ENCODE measurements around the gene PACC1.

PACC1 gene

DNA sequence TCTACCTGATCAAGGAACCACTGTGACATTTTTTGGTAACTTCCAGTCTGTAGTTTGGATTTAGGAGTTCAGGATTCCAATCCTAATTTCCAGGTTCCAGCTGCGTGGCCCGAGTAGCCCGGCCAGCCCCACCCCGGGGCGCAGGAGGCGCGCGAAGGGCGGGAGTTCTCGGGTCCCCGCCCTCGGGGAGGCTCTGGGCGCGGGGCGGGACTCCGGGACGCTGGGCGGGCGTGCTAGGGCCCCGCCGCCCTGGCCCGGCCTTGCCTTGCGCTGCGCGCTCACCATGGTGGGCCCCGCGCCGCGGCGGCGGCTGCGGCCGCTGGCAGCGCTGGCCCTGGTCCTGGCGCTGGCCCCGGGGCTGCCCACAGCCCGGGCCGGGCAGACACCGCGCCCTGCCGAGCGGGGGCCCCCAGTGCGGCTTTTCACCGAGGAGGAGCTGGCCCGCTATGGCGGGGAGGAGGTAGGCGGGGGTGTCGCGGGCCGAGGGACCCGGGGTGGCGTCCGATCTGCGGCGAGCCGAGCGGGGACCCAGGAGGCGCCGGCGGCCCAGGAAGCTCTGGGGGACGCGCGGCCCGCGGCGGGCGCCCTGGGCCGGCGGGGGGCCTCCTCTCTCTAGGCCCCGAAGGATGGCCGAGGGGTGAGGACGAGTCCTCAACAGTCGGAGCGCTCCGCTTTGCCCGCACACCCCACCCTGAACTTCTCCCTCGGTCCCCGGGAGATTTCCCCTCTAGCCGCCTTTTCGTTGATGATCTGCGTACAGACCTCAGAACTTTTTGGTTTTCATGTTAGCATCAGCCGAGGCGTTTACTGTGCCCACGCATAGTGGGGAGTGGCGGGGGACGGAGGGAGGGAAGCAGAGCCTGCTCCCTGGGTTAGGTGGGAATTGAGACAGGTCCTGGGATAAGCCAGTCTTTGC, 18.2 kb upstream of the PACC1 start, which contains the start of gene NENF (continued):
- TF ChIP-seq, protein P1, sequence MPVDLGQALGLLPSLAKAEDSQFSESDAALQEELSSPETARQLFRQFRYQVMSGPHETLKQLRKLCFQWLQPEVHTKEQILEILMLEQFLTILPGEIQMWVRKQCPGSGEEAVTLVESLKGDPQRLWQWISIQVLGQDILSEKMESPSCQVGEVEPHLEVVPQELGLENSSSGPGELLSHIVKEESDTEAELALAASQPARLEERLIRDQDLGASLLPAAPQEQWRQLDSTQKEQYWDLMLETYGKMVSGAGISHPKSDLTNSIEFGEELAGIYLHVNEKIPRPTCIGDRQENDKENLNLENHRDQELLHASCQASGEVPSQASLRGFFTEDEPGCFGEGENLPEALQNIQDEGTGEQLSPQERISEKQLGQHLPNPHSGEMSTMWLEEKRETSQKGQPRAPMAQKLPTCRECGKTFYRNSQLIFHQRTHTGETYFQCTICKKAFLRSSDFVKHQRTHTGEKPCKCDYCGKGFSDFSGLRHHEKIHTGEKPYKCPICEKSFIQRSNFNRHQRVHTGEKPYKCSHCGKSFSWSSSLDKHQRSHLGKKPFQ (tag by site-specific recombination; IDR thresholded peaks at IDR 0.05), result peak; percentile 35; the same call in 1 of the 2 replicates
- no peak for TF ChIP-seq ZNF292 (tag by site-specific recombination; IDR thresholded peaks at IDR 0.05; ENCODE audit: borderline replicate concordance, low read depth)
- TF ChIP-seq SP7 (tag by site-specific recombination; IDR thresholded peaks at IDR 0.05), result 0 out of 2 replicates have a peak, but pooled peaks have one; percentile 35
- TF ChIP-seq ZNF623 (tag by site-specific recombination; IDR thresholded peaks at IDR 0.05), result no peak
- TF ChIP-seq ZNF843 (tag by site-specific recombination; IDR thresholded peaks at IDR 0.05), result no peak
- TF ChIP-seq ZNF473 (tag by site-specific recombination; IDR thresholded peaks at IDR 0.05), result no peak
- TF ChIP-seq SP2 (tag by site-specific recombination; IDR thresholded peaks at IDR 0.05), result peak; percentile 76
- no peak for TF ChIP-seq ATF2 (tag by site-specific recombination; IDR thresholded peaks at IDR 0.05; ENCODE audit: low read depth)
- TF ChIP-seq REPIN1 (tag by site-specific recombination; IDR thresholded peaks at IDR 0.05; ENCODE audit: low read depth), result no peak
- no peak for TF ChIP-seq ZNF704 (tag by site-specific recombination; IDR thresholded peaks at IDR 0.05)
- 0 out of 2 replicates have a peak, but pooled peaks have one; percentile 41 for TF ChIP-seq HOXA7 (CRISPR knock-in tag; IDR thresholded peaks at IDR 0.05; ENCODE audit: borderline replicate concordance)
- TF ChIP-seq FEZF1 (tag by site-specific recombination; IDR thresholded peaks at IDR 0.05), result no peak
- TF ChIP-seq ZNF776 (tag by site-specific recombination; IDR thresholded peaks at IDR 0.05; ENCODE audit: borderline replicate concordance), result no peak
- TF ChIP-seq ZBTB17 (tag by site-specific recombination; IDR thresholded peaks at IDR 0.05), result peak; percentile 69
- TF ChIP-seq KLF9 (tag by site-specific recombination; IDR thresholded peaks at IDR 0.05; ENCODE audit: low read depth), result 0 out of 2 replicates have a peak, but pooled peaks have one; percentile 21
- TF ChIP-seq ZNF274 (IDR thresholded peaks at IDR 0.05; ENCODE audit: low read length), result no peak
- no peak for TF ChIP-seq ZNF274 (tag by site-specific recombination; IDR thresholded peaks at IDR 0.05; ENCODE audit: borderline replicate concordance)
- TF ChIP-seq KLF10 (tag by site-specific recombination; IDR thresholded peaks at IDR 0.05), result peak; percentile 73
- TF ChIP-seq ZNF37A (tag by site-specific recombination; IDR thresholded peaks at IDR 0.05), result no peak
- TF ChIP-seq ZNF626 (tag by site-specific recombination; IDR thresholded peaks at IDR 0.05), result peak; percentile 21; the same call in 1 of the 2 replicates
- peak; percentile 59; the same call in 1 of the 2 replicates for TF ChIP-seq ZBTB48 (tag by site-specific recombination; IDR thresholded peaks at IDR 0.05)
- no peak for TF ChIP-seq SCRT2 (tag by site-specific recombination; IDR thresholded peaks at IDR 0.05)
- TF ChIP-seq ZNF24 (tag by site-specific recombination; IDR thresholded peaks at IDR 0.05), result no peak
- TF ChIP-seq ZNF596 (tag by site-specific recombination; IDR thresholded peaks at IDR 0.05), result no peak
- TF ChIP-seq SP3 (tag by site-specific recombination; IDR thresholded peaks at IDR 0.05), result peak; percentile 72
- TF ChIP-seq ZNF600 (tag by site-specific recombination; IDR thresholded peaks at IDR 0.05), result peak; percentile 71; the same call in 1 of the 2 replicates
- TF ChIP-seq IKZF3 (tag by site-specific recombination; IDR thresholded peaks at IDR 0.05), result peak; percentile 93
- no peak for TF ChIP-seq KLF17 (tag by site-specific recombination; IDR thresholded peaks at IDR 0.05)
- peak; percentile 76 for TF ChIP-seq ZFHX2 (tag by site-specific recombination; conservative IDR thresholded peaks at IDR 0.05)
- TF ChIP-seq, protein P2, sequence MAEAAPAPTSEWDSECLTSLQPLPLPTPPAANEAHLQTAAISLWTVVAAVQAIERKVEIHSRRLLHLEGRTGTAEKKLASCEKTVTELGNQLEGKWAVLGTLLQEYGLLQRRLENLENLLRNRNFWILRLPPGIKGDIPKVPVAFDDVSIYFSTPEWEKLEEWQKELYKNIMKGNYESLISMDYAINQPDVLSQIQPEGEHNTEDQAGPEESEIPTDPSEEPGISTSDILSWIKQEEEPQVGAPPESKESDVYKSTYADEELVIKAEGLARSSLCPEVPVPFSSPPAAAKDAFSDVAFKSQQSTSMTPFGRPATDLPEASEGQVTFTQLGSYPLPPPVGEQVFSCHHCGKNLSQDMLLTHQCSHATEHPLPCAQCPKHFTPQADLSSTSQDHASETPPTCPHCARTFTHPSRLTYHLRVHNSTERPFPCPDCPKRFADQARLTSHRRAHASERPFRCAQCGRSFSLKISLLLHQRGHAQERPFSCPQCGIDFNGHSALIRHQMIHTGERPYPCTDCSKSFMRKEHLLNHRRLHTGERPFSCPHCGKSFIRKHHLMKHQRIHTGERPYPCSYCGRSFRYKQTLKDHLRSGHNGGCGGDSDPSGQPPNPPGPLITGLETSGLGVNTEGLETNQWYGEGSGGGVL (tag by site-specific recombination; IDR thresholded peaks at IDR 0.05), result peak; percentile 31; the same call in 1 of the 2 replicates

All from HEK293 (cell line).